Right renal pelvis (tissue), 4 donors: ENCODE results near the gene NPTX1. TPM values are rescaled to one million over a fixed set of nuclear protein-coding genes. Genes with fewer than 3 reads are reported as not detected.
"Not testable (repeated sequence)": the region's sequence is repeated elsewhere in the genome, so short reads cannot be mapped to it uniquely, and the experiment has no call there.

Experiments used
- DNase-seq, 4 donors: peaks; one replicate each; pipeline ENCODE4 v3.0.0-alpha.2; 2013; ENCODE audit warnings: low read depth in 4 of 4, low spot score in 3 of 4, missing footprints in 1 of 4
- polyA plus RNA-seq, 4 donors: library from polyadenylated mRNA; unstranded; fragments of 120-200 nt; gene quantifications; one replicate each; pipeline ENCODE4 v1.2.1, GENCODE V29; 2013; ENCODE audit not compliant: insufficient read length in 4 of 4

NPTX1 gene
- polyA plus RNA-seq: 1 to 10 TPM in 3 of 4 donors, under 1 TPM in 1; 0.75 to 1.4 (median 1.4) TPM

GRCh38 chr17:80475910-80476876 lies at the start of gene NPTX1:
Gene NPTX1, minus strand, starts transcription at chr17:80476607. Its CDS starts 161 bp downstream, at chr17:80476446.
- DNase-seq: no peak

- DNase-seq: no peak
Observed at GRCh38 chr17:80523956-80524712, 47.7 kb upstream of the NPTX1 start.

GRCh38 chr17:80523054-80523744 lies 46.8 kb upstream of the NPTX1 start:
- no peak for DNase-seq

GRCh38 chr17:80520810-80521455 lies 44.5 kb upstream of the NPTX1 start:
- no peak for DNase-seq

GRCh38 chr17:80519091-80519781 lies 42.8 kb upstream of the NPTX1 start:
- DNase-seq: no peak

- DNase-seq: no peak
Observed at GRCh38 chr17:80518392-80518791, 42.0 kb upstream of the NPTX1 start.

- no peak for DNase-seq
Observed at GRCh38 chr17:80517641-80518040, 41.2 kb upstream of the NPTX1 start.

- DNase-seq: no peak
Observed at GRCh38 chr17:80516171-80516932, 39.9 kb upstream of the NPTX1 start.

- no peak for DNase-seq
Observed at GRCh38 chr17:80513892-80514291, 37.5 kb upstream of the NPTX1 start.

GRCh38 chr17:80513201-80513600 lies 36.8 kb upstream of the NPTX1 start:
- DNase-seq: no peak

- DNase-seq: no peak
Observed at GRCh38 chr17:80512233-80512632, 35.8 kb upstream of the NPTX1 start.

GRCh38 chr17:80511222-80512180 lies 35.1 kb upstream of the NPTX1 start:
- no peak for DNase-seq

- no peak for DNase-seq
Observed at GRCh38 chr17:80510772-80511171, 34.4 kb upstream of the NPTX1 start.

- no peak for DNase-seq
Observed at GRCh38 chr17:80510132-80510531, 33.7 kb upstream of the NPTX1 start.

GRCh38 chr17:80509311-80509710 lies 32.9 kb upstream of the NPTX1 start:
- no peak for DNase-seq

- no peak for DNase-seq
Observed at GRCh38 chr17:80507965-80508364, 31.6 kb upstream of the NPTX1 start.

GRCh38 chr17:80507177-80507576 lies 30.8 kb upstream of the NPTX1 start:
- not testable (repeated sequence) for DNase-seq
